M059J (cell line): ENCODE measurements around the gene KIF5C. TPM values are rescaled to one million over a fixed set of nuclear protein-coding genes. Genes with fewer than 3 reads are reported as not detected.

Source experiments
- total RNA-seq: library from RNA; depleted of rRNA; stranded (reverse); fragments of >200 nt; shearing (Covaris generic); gene quantifications from 2 replicates; pipeline ENCODE4 v1.2.3, GENCODE V29; 2014; rRNA removed

KIF5C gene
- total RNA-seq, 1 experiment from 2014 or later: 0.54 TPM

Other genes with a start within 250 kb of the KIF5C start
- gene EPC2, start 230.5 kb upstream of the KIF5C start, total RNA-seq: 8.2 and 14.6 TPM in 2 replicates
- 27.0 and 28.8 TPM in 2 replicates for gene LYPD6B, start 163.5 kb downstream of the KIF5C start, total RNA-seq